GM19328 (cell line): Measurements from ENCODE around the gene TMEM40.
"Not testable (repeated sequence)": the region's sequence is repeated elsewhere in the genome, so short reads cannot be mapped to it uniquely, and the experiment has no call there.

Experiments used
- ATAC-seq: cut with Tn5 transposase; IDR thresholded peaks from one replicate; pipeline ENCODE4 v1.9.1; 2021; ENCODE audit warnings: mild to moderate bottlenecking, moderate library complexity; ENCODE audit not compliant: unreplicated experiment

Gene TMEM40

DNA sequence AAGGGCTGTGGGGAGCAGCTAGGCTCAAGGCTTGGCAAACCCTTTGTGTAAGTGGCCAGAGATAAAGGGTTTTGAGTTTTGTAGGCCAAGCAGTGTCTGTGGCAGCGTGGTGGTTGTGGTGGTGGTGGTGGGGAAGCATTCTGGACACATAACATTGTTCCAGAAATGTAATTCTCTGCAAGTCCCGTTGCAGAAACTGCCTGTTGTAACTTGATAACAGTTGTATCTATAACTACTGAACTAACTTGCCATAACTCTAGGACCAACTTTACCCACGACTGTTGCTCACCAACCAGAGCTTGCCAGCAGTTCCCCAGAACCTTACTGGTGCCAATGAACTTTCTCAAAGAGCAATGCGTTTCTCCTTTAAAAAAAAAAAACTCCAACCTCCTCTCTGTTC, 18.1 kb upstream of the TMEM40 start:
- no peak for ATAC-seq

GRCh38 chr3:12775970-12776369, 16.9 kb upstream of the TMEM40 start:
- ATAC-seq, result not testable (repeated sequence)

- ATAC-seq, result no peak
Observed at GRCh38 chr3:12775226-12775625, 16.2 kb upstream of the TMEM40 start.

DNA sequence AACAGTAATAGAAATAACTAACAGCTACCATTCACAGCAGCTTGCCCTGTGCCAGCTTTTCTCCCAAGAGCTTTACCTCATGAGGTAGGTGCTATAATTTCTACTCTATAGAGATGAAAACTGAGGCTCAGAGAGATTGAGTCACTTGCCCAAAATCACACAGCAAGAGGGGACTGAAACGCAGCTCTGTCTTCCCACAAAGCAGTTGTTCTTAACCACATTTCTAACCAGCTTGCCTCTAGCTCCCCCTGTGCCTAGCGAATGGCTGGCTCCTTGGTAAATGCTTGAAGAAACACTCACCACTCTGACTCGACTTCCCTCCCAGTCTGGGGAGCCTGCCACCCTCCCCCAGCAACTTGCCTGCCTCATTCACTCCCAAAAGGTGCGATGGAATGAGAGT, 15.6 kb upstream of the TMEM40 start:
- no peak for ATAC-seq

GRCh38 chr3:12773710-12774086, 14.6 kb upstream of the TMEM40 start:
- ATAC-seq, result no peak

GRCh38 chr3:12773030-12773709, 14.1 kb upstream of the TMEM40 start:
- ATAC-seq, result no peak

GRCh38 chr3:12772462-12772861, 13.4 kb upstream of the TMEM40 start:
- no peak for ATAC-seq

- no peak for ATAC-seq
Observed at GRCh38 chr3:12771236-12771635, 12.2 kb upstream of the TMEM40 start.

DNA sequence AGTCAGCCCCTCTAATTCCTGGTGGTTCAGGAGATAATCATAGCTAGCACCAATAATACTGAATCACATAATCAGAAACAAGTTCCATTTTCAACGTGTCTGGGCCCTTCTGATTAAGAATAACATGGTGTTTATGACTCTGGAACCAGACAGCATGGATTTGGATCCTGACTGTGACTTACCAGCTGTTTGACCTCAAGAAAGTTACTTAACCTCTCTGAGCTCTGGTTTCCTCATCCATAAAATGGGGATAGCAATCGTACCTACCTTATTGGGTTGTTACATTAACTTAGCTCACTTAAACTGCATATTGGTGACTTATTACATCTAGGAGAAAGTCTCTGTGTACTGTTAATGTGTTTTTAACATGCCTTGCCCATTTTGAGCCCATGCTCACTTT, 10.7 kb upstream of the TMEM40 start:
- no peak for ATAC-seq

DNA sequence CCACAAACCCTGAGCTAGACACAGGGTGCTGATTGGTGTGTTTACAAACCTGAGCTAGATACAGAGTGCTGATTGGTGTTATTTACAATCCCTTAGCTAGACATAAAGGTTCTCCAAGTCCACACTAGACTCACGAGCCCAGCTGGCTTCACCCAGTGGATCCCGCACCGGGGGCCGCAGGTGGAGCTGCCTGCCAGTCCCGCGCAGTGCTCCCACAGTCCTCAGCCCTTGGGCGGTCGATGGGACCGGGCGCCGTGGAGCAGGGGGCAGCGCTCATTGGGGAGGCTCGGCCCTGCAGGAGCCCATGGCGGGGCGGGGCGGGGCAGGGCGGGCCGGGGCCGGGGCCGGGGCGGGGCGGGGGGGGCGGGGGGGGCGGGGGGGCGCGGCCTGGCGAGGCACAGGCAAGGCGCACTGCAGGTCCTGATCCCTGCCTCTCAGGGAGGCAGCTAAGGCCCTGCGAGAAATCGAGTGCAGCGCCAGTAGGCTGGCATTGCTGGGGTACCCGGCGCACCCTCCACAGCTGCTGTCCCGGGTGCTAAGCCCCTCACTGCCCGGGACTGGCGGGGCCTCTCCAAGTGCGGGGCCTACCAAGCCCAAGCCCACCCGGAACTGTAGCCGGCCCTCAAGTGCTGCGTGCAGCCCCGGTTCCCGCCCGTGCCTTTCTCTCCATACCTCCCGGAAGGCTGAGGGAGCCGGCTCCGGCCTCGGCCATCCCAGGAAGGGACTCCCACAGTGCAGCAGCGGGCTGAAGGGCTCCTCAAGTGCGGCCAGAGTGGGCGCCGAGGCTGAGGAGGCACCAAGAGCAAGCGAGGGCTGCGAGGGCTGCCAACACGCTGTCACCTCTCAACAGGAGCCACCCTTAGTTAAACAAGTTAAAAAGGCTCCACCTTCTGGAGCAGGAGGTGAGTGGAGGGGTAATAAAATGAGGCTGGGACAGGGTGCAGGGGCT, 9.8 kb upstream of the TMEM40 start:
- ATAC-seq, result no peak

- ATAC-seq, result no peak
Observed at GRCh38 chr3:12766541-12766940, 7.5 kb upstream of the TMEM40 start.

- ATAC-seq, result no peak
Observed at GRCh38 chr3:12764171-12764776, 5.2 kb upstream of the TMEM40 start.

DNA sequence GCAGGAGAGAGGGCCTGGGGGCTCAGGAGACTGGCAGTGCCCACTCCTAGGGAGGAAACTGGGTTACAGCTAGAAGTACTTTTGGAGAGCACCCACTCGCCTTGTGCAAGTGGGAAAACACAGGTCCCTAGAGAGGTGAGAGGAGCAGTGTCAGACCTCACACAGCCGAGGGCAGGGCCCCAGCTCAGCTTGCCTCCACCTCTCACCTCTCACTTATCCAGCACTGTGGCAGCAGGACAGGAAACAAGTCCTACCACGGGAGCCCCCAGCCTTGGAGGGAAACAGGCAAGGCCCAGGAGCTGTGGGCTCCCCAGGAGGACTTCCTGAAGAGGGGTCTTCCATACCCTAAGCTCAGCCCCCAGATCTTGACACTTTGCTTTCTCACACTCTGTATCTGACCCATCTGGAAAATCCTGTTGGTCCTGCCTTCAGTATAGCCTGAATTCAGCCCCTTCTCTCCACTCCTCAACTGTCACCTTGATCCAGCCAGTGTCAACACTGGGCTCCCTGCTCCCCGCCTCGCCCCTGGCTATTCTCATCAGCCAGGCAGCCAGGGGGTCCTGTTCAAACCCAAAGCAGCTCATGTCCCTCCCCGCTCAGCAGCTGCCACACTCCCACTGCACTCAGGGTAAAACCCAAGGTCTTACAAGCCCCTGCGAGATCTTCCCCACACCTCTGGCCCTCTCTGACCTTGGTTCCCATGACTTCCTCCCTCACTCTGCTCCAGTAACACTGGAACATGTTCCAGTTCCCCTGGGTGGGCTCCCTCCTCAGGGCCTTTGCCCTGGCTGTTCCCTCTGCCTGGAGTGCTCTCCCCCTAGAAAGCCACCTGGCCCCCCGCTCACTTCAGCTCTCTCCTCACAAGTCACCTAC, 870 bp upstream of the TMEM40 start:
- no peak for ATAC-seq

DNA sequence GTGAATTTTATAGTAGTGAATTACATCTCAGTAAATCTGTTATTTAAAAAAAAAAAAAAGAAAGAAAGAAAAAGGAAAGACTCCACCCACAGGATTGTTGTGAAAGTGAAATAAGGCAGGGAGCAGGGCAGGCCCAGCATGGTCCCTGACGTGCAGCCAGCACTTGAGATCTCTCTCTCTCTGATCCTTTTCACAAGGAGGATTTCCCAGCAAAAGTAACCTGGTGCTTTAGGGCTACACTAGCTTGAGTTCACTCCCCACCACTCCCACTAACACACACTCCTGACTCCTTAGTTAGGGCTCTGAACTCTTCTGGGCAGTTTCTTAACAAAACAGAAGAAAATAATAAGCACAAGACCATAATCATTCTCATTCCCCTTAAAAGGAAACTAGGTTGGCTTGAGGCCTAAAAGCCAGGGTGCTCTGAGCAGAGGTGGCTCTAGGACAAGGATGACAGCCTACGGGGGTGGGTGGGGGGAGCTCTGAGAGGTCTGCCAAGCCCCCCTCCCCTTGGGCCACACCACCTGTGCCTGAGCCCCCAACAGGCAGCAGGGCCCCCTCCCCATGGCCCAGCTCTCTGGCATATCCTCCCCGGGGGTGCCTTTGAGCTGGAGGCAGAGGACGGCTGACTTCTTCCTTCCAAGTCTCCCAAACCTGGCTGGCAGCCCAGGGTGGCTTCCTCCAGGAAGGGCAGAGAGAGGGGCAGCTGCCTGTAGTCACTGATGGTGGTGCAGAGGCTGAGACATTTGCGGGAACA, 856 bp downstream of the TMEM40 start:
- ATAC-seq, result no peak

GRCh38 chr3:12756635-12757034, 2.4 kb downstream of the TMEM40 start:
- no peak for ATAC-seq

DNA sequence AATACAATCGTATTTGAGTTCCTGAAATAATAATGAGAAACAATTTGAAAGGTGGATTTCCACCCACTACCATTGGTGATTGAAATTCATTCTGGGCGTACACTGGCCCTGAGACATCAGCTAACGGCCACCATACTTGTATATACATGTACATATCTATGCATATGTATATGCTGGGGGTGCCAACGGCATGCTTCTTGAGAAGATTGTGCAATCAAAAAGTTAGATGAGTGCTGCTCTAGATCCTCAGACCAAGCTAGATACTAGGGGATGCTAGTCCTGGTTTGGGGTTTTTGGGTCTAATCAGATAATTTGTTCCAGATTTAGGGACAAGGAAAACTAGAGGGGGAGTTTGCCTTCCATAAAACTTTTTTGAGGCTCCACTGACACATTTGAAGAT, 2.9 kb downstream of the TMEM40 start:
- no peak for ATAC-seq

DNA sequence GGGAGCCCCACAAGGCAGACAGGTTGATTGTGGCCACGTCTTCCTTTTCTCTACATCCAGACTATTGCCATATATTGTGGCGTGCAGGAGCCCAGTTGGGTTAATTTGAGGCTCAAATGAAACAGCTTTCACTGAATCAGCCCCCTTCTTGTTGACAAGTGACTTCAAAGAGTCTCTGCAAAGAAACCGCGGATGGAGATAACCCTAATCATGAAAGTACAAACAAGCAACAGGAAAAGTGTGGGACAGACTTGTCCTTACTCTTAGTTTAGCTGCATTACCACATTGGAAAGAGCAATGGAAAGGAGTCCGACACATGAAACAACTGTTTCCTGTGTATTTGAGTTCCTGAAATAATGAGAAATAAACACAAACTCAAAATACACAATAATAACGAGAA, 3.3 kb downstream of the TMEM40 start:
- no peak for ATAC-seq

GRCh38 chr3:12754313-12754712, 4.7 kb downstream of the TMEM40 start:
- ATAC-seq, result no peak

DNA sequence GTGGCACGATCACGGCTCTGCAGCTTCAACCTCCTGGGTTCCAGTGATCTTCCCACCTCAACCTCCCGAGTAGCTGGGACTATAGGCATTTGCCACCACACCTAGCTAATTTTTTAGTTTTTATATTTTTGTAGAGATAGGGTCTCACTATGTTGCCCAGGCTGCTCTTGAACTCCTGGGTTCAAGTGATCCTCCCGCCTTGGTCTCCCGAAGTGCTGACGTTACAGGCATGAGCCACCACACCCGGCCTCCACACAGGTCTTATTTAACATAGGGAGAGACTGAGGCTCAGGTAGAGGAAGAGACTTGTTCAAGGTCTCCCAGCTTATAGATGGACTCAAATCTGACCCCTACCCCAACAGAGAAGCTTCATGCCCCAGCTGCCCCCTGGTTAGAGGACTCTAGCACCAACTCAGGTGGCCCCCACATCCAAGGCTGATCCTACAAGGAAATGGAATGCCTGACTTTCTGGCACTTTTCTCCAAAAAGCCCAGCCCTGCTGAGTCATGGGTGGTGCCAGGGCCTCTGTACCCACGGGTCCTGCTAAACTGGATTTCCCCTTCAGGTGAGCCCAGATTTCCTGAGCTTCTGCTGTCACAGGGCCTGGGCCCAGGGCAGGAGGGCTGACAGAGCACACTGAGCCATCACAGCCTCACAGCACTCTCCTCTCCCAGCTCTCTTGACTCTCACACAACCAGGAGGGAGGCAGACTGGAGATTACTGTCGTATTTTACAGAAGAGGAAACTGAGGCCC, 5.6 kb downstream of the TMEM40 start:
- no peak for ATAC-seq
